Endodermal cell (in vitro differentiated cells): ENCODE measurements around the gene LCAT. TPM values are rescaled to one million over a fixed set of nuclear protein-coding genes. Genes with fewer than 3 reads are reported as not detected.
"Not testable (repeated sequence)": the region's sequence is repeated elsewhere in the genome, so short reads cannot be mapped to it uniquely, and the experiment has no call there.

Experiments
- DNase-seq: peaks from one replicate; pipeline ENCODE4 v3.0.0-alpha.2; 2017
- H3K27ac ChIP-seq: 2 replicates; pipeline ENCODE4 v1.5.1; 2013; ENCODE audit warnings: mild to moderate bottlenecking, low read depth, low read length, moderate library complexity
- H3K27me3 ChIP-seq: 2 replicates; pipeline ENCODE4 v1.6.1; 2013; ENCODE audit warnings: mild to moderate bottlenecking, low read length, moderate library complexity; ENCODE audit not compliant: insufficient read depth, control insufficient read depth, poor library complexity, severe bottlenecking
- H3K36me3 ChIP-seq: 2 replicates; pipeline ENCODE4 v1.7.0; 2013; ENCODE audit warnings: mild to moderate bottlenecking, low read length, moderate library complexity; ENCODE audit not compliant: control insufficient read depth, insufficient read depth
- H3K4me1 ChIP-seq: one replicate; pipeline ENCODE4 v1.7.0; 2013; ENCODE audit warnings: low read length; ENCODE audit not compliant: control insufficient read depth, insufficient read depth
- H3K4me3 ChIP-seq: 2 replicates; pipeline ENCODE4 v1.5.1; 2013; ENCODE audit warnings: mild to moderate bottlenecking, low read length, moderate library complexity
- H3K9ac ChIP-seq: 2 replicates; pipeline ENCODE4 v1.6.1; 2013; ENCODE audit warnings: mild to moderate bottlenecking, low read length, moderate library complexity; ENCODE audit not compliant: poor library complexity, severe bottlenecking; ENCODE audit errors: extremely low read depth
- H3K9me3 ChIP-seq: 2 replicates; pipeline ENCODE4 v1.6.1; 2013; ENCODE audit warnings: mild to moderate bottlenecking, low read length, moderate library complexity; ENCODE audit not compliant: control insufficient read depth
- H3K27ac Mint-ChIP-seq: 2 replicates; pipeline ENCODE4 v1.8.0; 2020; ENCODE audit warnings: mixed read lengths
- H3K27me3 Mint-ChIP-seq: 2 replicates; pipeline ENCODE4 v1.8.0; 2021; ENCODE audit warnings: mild to moderate bottlenecking, mixed read lengths; ENCODE audit not compliant: insufficient read depth
- H3K36me3 Mint-ChIP-seq: 2 replicates; pipeline ENCODE4 v1.8.0; 2020; ENCODE audit warnings: low read depth, mixed read lengths
- H3K4me1 Mint-ChIP-seq: 2 replicates; pipeline ENCODE4 v1.8.0; 2020; ENCODE audit warnings: mixed read lengths
- H3K4me3 Mint-ChIP-seq: 2 replicates; pipeline ENCODE4 v1.8.0; 2020; ENCODE audit warnings: mild to moderate bottlenecking, moderate library complexity, mixed read lengths
- H3K9me3 Mint-ChIP-seq: 2 replicates; pipeline ENCODE4 v1.8.0; 2020; ENCODE audit warnings: mild to moderate bottlenecking, mixed read lengths
- CTCF ChIP-seq: fragments of 200-600 bp; sonication (generic); conservative IDR thresholded peaks from 2 replicates; pipeline ENCODE4 v1.5.0; 2021; ENCODE audit warnings: antibody characterized with exemption, mild to moderate bottlenecking
- WGBS, 2 experiments: methylation state at CpG; one replicate each; pipeline versions ENCODE4 v1.1.5 to v1.1.7; 2013; ENCODE audit warnings: missing lambda C conversion rate in 2 of 2, mixed read lengths in 1 of 2; ENCODE audit not compliant: insufficient coverage in 1 of 2, insufficient read length in 1 of 2; 5-methylcytosine and 5-hydroxymethylcytosine counted together
- total RNA-seq, 2 donors: library from RNA; stranded (reverse); fragmentation: NEBNext Ultra II Directional in 1 of 2; extraction: Animal tissue kit (Norgen Biotek cat#: 25700) in 1 of 2; gene quantifications; 2 replicates in 1 of 2; 3 replicates in 1 of 2; pipeline ENCODE4 v1.2.1, GENCODE V29; 2021

LCAT gene
- total RNA-seq, 2 donors from 2014 or later = 8.4 to 14.3 TPM

DNA sequence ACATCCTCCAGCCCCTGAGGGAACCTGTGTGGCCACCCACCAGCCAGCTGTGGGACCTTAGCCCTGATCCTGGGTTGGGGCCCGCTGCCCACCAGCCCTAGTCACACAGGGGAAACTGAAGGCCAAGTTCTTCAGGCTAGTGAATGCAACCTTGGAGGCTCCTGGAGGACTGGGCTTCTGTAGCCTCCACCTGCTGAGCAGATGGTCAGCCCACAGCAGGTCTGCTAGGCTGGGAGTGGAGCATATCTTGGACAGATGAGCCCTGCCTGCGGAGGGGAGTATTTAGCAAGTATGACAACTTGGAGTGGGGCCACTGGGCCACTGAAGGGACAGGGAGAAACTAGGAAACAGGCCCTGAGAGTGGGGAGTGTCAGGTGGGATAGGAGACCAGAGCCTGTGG, 32.3 kb upstream of the LCAT start:
- Mint-ChIP-seq H3K4me1 (no peaks in the 10 kb centered on the region), H3K36me3 (no peaks in the 10 kb centered on the region), H3K27ac (no peak overlapping the region), H3K4me3 (no peak overlapping the region), H3K9me3 (no peaks in the 10 kb centered on the region), H3K27me3 (peaks cover 13% of the 10 kb centered on the region)
- no peaks in the 10 kb centered on the region for H3K36me3 ChIP-seq
- no peak for TF ChIP-seq CTCF
- H3K4me3 ChIP-seq = no peak overlapping the region
- H3K9me3 ChIP-seq = no peaks in the 10 kb centered on the region
- 83 to 90% methylated on average over 1 to 2 of the region's 2 CpGs for WGBS, 2 experiments
- H3K4me1 ChIP-seq = no peaks in the 10 kb centered on the region
- no peak overlapping the region for H3K27ac ChIP-seq
- peak; percentile 37 for DNase-seq
- no peak overlapping the region for H3K9ac ChIP-seq
- H3K27me3 ChIP-seq = peaks cover 15% of the 10 kb centered on the region

DNA sequence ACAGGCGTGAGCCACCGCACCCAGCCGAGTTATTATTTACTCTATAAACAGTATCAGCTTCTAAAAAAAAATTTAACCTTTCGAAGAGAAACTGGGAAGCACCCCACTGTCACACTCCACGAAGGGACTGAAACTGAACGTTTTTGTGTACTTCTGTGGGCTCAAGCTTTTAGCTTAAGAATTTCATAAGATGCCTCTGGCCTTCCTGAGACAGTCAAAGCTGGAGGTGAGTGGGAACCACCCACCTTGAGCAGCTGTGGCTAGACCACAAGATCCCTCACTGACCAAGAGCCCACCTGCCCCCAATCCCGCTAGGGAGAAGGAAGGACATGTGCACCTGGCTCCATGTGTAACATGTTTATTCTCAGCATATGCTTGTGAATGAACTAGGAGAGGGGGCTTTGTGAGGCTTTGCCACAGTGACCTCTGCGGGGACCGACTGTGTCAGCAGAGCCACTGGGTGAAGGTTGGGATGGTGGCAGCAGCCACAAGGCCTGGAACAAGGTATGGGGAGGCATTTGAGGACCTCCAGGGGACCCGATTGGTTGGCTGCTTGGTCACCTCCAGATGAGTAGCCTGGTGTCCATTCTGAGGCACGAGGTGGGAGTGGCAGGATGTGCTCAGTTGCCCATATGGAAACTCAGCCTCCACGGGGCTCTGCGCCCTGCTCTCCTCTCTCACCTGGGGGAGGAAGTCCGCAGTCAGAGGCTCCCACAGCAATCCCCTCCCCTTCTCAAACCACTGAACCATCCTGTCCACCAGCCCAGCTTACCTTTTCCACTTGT, 31.6 kb upstream of the LCAT start:
- no peaks in the 10 kb centered on the region for H3K36me3 Mint-ChIP-seq
- H3K9me3 ChIP-seq = no peaks in the 10 kb centered on the region
- H3K27me3 Mint-ChIP-seq = peaks cover 18% of the 10 kb centered on the region
- TF ChIP-seq CTCF = no peak
- H3K27ac Mint-ChIP-seq = no peak overlapping the region
- H3K27me3 ChIP-seq = peaks cover 15% of the 10 kb centered on the region
- no peak for DNase-seq
- no peak overlapping the region for H3K4me3 ChIP-seq
- no peaks in the 10 kb centered on the region for H3K36me3 ChIP-seq
- H3K9ac ChIP-seq = no peak overlapping the region
- H3K4me1 ChIP-seq = no peaks in the 10 kb centered on the region
- H3K27ac ChIP-seq = no peak overlapping the region
- 85 to 87% methylated on average over 7 to 14 of the region's 14 CpGs for WGBS, 2 experiments
- H3K9me3 Mint-ChIP-seq = no peaks in the 10 kb centered on the region
- H3K4me3 Mint-ChIP-seq = no peak overlapping the region
- no peaks in the 10 kb centered on the region for H3K4me1 Mint-ChIP-seq

DNA sequence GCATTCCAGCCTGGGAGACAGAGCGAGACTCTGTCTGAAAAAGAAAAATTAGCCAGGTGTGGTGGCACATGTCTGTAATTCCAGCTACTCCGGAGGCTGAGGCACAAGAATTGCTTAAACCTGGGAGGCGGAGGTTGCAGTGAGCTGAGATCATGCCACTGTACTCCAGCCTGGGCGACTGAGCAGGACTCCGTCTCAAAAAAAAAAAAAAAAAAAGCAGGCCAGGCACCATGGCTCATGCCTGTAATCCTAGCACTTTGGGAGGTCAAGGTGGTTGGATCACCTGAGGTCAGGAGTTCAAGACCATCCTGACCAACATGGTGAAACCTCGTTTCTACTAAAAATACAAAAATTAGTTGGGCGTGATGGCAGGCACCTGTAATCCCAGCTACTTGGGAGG, 28.4 kb upstream of the LCAT start:
- not testable (repeated sequence) for H3K4me3 ChIP-seq, H3K36me3 ChIP-seq, H3K9ac ChIP-seq, H3K9me3 Mint-ChIP-seq, H3K27me3 ChIP-seq, H3K9me3 ChIP-seq, H3K27ac Mint-ChIP-seq, H3K4me1 ChIP-seq, H3K4me1 Mint-ChIP-seq, H3K4me3 Mint-ChIP-seq, H3K36me3 Mint-ChIP-seq, DNase-seq, H3K27ac ChIP-seq
- 93 to 95% methylated on average over 6 to 7 of the region's 7 CpGs for WGBS, 2 experiments
- peaks cover 22% of the 10 kb centered on the region for H3K27me3 Mint-ChIP-seq

DNA sequence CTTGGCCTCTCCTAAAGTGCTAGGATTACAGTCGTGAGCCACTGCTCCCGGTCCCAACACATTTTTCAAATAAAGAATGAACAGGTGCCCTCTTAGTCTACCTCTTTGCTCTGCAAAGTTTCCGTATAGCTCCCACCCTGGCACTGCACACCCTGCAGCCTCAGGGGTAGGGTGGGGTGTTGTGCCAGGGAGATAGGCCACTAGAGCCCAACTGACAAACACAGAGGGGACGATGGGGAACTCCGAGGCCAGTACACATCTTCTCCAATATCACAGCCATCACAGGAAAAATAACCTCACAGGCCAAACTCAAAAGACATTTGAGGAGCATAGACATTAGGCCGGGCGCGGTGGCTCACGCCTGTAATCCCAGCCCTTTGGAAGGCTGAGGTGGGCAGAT, 27.2 kb upstream of the LCAT start:
- no peak for DNase-seq
- no peaks in the 10 kb centered on the region for H3K36me3 Mint-ChIP-seq
- peaks cover 15% of the 10 kb centered on the region for H3K27me3 Mint-ChIP-seq
- H3K4me3 Mint-ChIP-seq = no peak overlapping the region
- Histone ChIP-seq H3K9ac (no peak overlapping the region), H3K4me3 (no peak overlapping the region), H3K9me3 (no peaks in the 10 kb centered on the region), H3K27me3 (no peaks in the 10 kb centered on the region), H3K4me1 (peaks cover 2% of the 10 kb centered on the region), H3K27ac (no peak overlapping the region), H3K36me3 (no peaks in the 10 kb centered on the region)
- H3K9me3 Mint-ChIP-seq = no peaks in the 10 kb centered on the region
- 90 to 95% methylated on average over 8 to 9 of the region's 9 CpGs for WGBS, 2 experiments
- no peak for TF ChIP-seq CTCF
- H3K27ac Mint-ChIP-seq = no peak overlapping the region
- H3K4me1 Mint-ChIP-seq = peaks cover 19% of the 10 kb centered on the region
